MCF 10A (cell line): ENCODE results near the gene H6PD. TPM values are rescaled to one million over a fixed set of nuclear protein-coding genes. Genes with fewer than 3 reads are reported as not detected.

Experiments used
- BruUV-seq: library from RNA; stranded (reverse); fragments of 400-500 nt; replicated peaks from 2 replicates; lab custom pipeline; 2021; lab: Mats Ljungman, UMichigan
- CTCF ChIA-PET: fragments of 300-600 bp; sonication (Branson Sonifier 250); formaldehyde crosslinking; extraction: SDS; loops from one replicate; lab custom pipeline; 2021; ENCODE audit warnings: antibody characterized with exemption, inconsistent platforms; lab: Yijun Ruan, JAX
- POLR2A ChIA-PET: fragments of 300-600, 350-650 bp; sonication (Branson Sonifier 250); formaldehyde crosslinking; extraction: SDS; loops from one replicate; lab custom pipeline; 2020; ENCODE audit warnings: antibody characterized with exemption, inconsistent platforms; lab: Yijun Ruan, JAX
- DNase-seq: peaks from one replicate; pipeline ENCODE4 v3.0.0-alpha.2; 2018; ENCODE audit not compliant: unreplicated experiment
- H3K27ac Mint-ChIP-seq: one replicate; pipeline ENCODE4 v1.8.0; 2022; ENCODE audit warnings: mild to moderate bottlenecking, low read depth, mixed read lengths; ENCODE audit not compliant: unreplicated experiment
- H3K27me3 Mint-ChIP-seq: one replicate; pipeline ENCODE4 v1.8.0; 2022; ENCODE audit warnings: mixed read lengths; ENCODE audit not compliant: insufficient read depth, unreplicated experiment
- H3K36me3 Mint-ChIP-seq: one replicate; pipeline ENCODE4 v1.8.0; 2022; ENCODE audit warnings: mild to moderate bottlenecking, moderate library complexity, mixed read lengths; ENCODE audit not compliant: insufficient read depth, unreplicated experiment
- H3K4me1 Mint-ChIP-seq: one replicate; pipeline ENCODE4 v1.8.0; 2022; ENCODE audit warnings: mixed read lengths; ENCODE audit not compliant: insufficient read depth, unreplicated experiment
- H3K4me3 Mint-ChIP-seq: one replicate; pipeline ENCODE4 v1.8.0; 2022; ENCODE audit warnings: mild to moderate bottlenecking, moderate library complexity, mixed read lengths; ENCODE audit not compliant: unreplicated experiment
- H3K9me3 Mint-ChIP-seq: one replicate; pipeline ENCODE4 v1.8.0; 2022; ENCODE audit warnings: mixed read lengths; ENCODE audit not compliant: unreplicated experiment
- intact Hi-C: fragments of 100-400 bp; cut with micrococcal nuclease; formaldehyde crosslinking; loops from 2 replicates; pipeline ENCODE4 v1.14.1; 2022
- total RNA-seq: library from RNA; stranded (reverse); gene quantifications from 2 replicates; pipeline ENCODE4 v1.2.3, GENCODE V29; 2022
- TF ChIP-seq, protein P1 (sequence below): fragments of 200-600 bp; IDR thresholded peaks from one replicate; pipeline ENCODE4 v1.8.0; 2022; ENCODE audit warnings: antibody characterized with exemption, mild to moderate bottlenecking; ENCODE audit not compliant: unreplicated experiment

H6PD gene
- total RNA-seq, 1 experiment from 2014 or later: 23.6 TPM

DNA sequence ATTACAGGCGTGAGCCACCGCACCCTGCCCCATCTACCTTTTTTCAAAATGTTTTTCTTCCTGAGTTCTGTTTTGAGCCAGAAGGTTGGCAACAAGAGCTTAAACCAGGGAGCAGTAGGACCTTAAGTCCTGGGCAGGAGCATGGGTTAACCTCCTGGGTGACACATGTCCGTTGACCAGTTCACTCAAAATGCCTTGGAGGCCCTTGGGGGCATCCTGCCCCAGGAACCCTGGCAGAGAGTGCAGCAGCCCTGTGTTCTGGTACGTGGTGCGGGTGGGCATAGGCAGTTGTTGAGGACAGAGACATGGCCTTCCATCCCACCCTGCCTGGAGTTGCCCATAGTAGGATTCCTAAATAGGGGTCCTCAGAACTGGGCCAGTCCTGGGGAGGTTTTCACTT is 11.6 kb downstream of the H6PD start:
- Mint-ChIP-seq H3K4me3 (no peak overlapping the region), H3K36me3 (peaks cover 4% of the 10 kb centered on the region), H3K27me3 (no peaks in the 10 kb centered on the region), H3K4me1 (peaks cover 22% of the 10 kb centered on the region), H3K9me3 (no peaks in the 10 kb centered on the region), H3K27ac (no peak overlapping the region)
- intact Hi-C loops: no loop called here
- TF ChIP-seq, protein P1, sequence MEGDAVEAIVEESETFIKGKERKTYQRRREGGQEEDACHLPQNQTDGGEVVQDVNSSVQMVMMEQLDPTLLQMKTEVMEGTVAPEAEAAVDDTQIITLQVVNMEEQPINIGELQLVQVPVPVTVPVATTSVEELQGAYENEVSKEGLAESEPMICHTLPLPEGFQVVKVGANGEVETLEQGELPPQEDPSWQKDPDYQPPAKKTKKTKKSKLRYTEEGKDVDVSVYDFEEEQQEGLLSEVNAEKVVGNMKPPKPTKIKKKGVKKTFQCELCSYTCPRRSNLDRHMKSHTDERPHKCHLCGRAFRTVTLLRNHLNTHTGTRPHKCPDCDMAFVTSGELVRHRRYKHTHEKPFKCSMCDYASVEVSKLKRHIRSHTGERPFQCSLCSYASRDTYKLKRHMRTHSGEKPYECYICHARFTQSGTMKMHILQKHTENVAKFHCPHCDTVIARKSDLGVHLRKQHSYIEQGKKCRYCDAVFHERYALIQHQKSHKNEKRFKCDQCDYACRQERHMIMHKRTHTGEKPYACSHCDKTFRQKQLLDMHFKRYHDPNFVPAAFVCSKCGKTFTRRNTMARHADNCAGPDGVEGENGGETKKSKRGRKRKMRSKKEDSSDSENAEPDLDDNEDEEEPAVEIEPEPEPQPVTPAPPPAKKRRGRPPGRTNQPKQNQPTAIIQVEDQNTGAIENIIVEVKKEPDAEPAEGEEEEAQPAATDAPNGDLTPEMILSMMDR: no peak
- no TSS peak for BruUV-seq
- ChIA-PET CTCF (interaction anchor here (0.6 kb wide), 1 partner anchor 17 kb away, joined by 3 read pairs; no protein-coding TSS in a partner anchor), POLR2A (no interaction called here)
- DNase-seq: no peak

- CTCF ChIA-PET: no interaction called here
- Mint-ChIP-seq H3K4me1 (peaks cover 17% of the 10 kb centered on the region), H3K27ac (no peak overlapping the region), H3K4me3 (no peak overlapping the region), H3K36me3 (peaks cover 4% of the 10 kb centered on the region), H3K27me3 (no peaks in the 10 kb centered on the region), H3K9me3 (no peaks in the 10 kb centered on the region)
- no TSS peak for BruUV-seq
- TF ChIP-seq, protein P1: no peak
- no peak for DNase-seq
- POLR2A ChIA-PET: no interaction called here
- intact Hi-C loops: no loop called here
Measured at GRCh38 chr1:9246841-9247785, 12.5 kb downstream of the H6PD start.

- CTCF ChIA-PET: interaction anchor here (0.8 kb wide), 1 partner anchor 14 kb away, joined by 3 read pairs; no protein-coding TSS in a partner anchor
- TF ChIP-seq, protein P1: no peak
Measured at GRCh38 chr1:9247894-9248293, 13.3 kb downstream of the H6PD start.

DNA sequence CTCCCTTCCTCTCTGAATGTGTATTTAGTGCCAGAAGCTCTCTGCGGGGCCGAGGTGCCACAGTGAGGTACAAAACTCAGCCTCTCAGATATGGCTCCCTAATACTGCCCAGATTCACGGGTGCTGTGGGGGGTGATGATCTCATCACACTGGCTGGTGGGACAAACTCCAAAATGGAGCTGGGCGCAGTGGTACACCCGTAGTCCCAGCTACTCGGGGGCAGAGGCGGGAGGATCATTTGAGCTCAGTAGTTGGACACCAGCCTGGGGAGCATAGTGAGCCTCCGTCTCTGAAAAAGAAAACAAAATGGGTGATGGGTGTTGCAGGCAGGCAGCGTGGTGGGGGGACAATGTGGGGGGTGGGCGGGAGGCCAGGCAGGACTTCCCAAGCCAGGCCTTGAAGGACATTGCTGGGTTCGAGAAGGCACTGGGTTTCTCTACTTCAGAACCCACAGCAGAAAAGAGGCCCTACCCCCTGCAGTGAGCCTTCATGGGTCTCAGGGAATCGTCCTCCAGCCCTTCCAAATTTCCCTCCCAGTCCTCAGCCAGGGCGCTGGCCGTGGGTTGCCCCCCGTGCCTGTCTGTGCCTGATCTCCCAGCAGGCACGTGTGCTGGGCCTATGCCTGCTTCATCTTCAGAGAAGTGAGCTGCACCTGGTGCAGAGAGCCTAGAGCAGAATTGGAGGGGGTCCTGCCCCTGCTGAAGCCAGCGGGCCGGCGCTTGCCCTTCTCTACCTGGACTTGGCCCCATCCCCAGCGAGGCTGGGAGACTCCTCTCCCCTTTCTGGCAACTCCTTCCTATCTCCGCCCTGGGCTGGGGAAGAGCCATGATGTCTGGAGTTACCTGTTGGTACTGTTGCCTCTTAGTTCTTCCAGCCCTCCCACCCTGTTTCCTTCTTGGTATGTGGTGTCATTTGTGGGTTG is 14.0 kb downstream of the H6PD start:
- Mint-ChIP-seq H3K27ac (no peak overlapping the region), H3K4me3 (no peak overlapping the region), H3K4me1 (peaks cover 7% of the 10 kb centered on the region), H3K9me3 (no peaks in the 10 kb centered on the region), H3K36me3 (peaks cover 4% of the 10 kb centered on the region), H3K27me3 (no peaks in the 10 kb centered on the region)
- ChIA-PET POLR2A (no interaction called here), CTCF (interaction anchor here (0.8 to 2.1 kb wide), 3 partner anchors 10 to 18 kb away, joined by 3 to 7 read pairs (median 4); no protein-coding TSS in a partner anchor)
- TF ChIP-seq, protein P1: no peak
- no peak for DNase-seq
- BruUV-seq: no TSS peak
- intact Hi-C loops: no loop called here

More at GRCh38 chr1:9247894-9248293, 13.3 kb downstream of the H6PD start:
- Mint-ChIP-seq H3K9me3 (no peaks in the 10 kb centered on the region), H3K36me3 (peaks cover 4% of the 10 kb centered on the region), H3K27me3 (no peaks in the 10 kb centered on the region), H3K27ac (no peak overlapping the region), H3K4me3 (no peak overlapping the region), H3K4me1 (peaks cover 9% of the 10 kb centered on the region)
- DNase-seq: no peak
- intact Hi-C loops: no loop called here
- BruUV-seq: no TSS peak
- POLR2A ChIA-PET: no interaction called here
